GM23248 (cell line): ENCODE data around the gene TAS2R20.

Experiments
- EZH2 ChIP-seq: fragments of 200-600 bp; sonication (generic); IDR thresholded peaks from 2 replicates; pipeline ENCODE4 v1.6.1; 2018; ENCODE audit warnings: antibody characterized with exemption, mild to moderate bottlenecking; ENCODE audit not compliant: insufficient read depth, poor library complexity, severe bottlenecking
- EZH2phosphoT487 ChIP-seq: fragments of 200-600 bp; sonication (generic); IDR thresholded peaks from 2 replicates; pipeline ENCODE4 v1.6.1; 2018; ENCODE audit warnings: antibody characterized with exemption, moderate library complexity, mild to moderate bottlenecking, low read depth; ENCODE audit not compliant: insufficient read depth

- TF ChIP-seq EZH2phosphoT487, result no peak
- TF ChIP-seq EZH2, result no peak
Observed at GRCh38 chr12:11016937-11017336, 18.8 kb upstream of the TAS2R20 start.
